BE2C (cell line): ENCODE measurements around the gene MLLT10.

Experiments
- DNase-seq: peaks from one replicate; pipeline ENCODE4 v3.0.0-alpha.2; 2020
- H3K27me3 ChIP-seq: fragments of 250-450 bp; sonication (Bioruptor Pico); 2 replicates; pipeline ENCODE4 v1.5.1; 2020; ENCODE audit warnings: mild to moderate bottlenecking
- H3K36me3 ChIP-seq: fragments of 250-450 bp; sonication (Bioruptor Pico); 2 replicates; pipeline ENCODE4 v1.5.1; 2020; ENCODE audit warnings: mild to moderate bottlenecking
- H3K4me1 ChIP-seq: fragments of 250-450 bp; sonication (Bioruptor Pico); 2 replicates; pipeline ENCODE4 v1.5.1; 2020
- H3K4me3 ChIP-seq: 2 replicates; pipeline ENCODE4 v1.5.1; 2011; ENCODE audit warnings: low read depth, low read length
- H3K9me3 ChIP-seq: fragments of 250-450 bp; sonication (Bioruptor Pico); 2 replicates; pipeline ENCODE4 v1.5.1; 2020
- CTCF ChIP-seq: IDR thresholded peaks from 2 replicates; pipeline ENCODE4 v1.5.1; 2012; ENCODE audit warnings: mild to moderate bottlenecking, low read depth, low read length

MLLT10 gene

DNA sequence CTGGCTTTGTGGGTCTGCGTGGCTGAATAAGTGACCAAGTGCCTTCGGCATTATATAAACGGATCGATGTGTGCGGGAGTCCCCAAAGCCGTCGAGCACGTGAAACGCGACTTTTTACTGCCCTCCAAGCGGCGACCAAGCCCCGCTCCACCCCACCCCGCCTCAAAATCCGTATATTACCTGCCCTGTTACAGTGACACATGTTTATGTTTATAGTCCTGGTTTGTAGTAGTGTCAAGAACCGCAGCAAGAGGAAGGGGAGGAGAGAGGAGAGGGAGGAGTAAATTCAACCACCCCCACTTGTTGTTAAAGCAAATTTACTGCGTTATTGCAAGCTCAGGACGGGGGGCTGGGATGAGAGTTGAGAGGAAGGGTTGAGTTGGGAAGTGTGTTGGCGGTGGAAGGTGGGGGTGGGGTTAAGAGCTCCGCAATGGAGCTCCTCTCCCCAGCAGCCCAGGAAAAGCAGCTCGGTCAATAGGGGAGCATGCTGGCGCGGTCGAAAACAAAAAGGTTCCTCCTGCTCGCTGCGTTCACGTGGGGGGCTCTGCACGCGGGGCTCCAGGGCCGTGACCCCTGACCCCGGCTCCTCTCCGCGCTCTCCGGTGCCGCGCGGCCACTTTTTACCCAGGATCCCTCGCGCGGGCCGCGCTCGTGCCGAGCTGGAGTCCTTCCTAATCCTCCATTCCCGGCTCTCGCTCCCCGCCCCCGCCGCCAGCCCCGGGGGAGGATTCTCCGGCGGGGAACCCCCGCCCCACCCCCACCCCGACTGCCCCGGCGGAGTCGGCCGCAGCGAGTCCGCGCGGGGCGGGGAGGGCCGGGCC is 8.5 kb upstream of the MLLT10 start, which contains the start of gene SKIDA1:
TSS of gene SKIDA1 (minus strand) at position 316 of the 821 bp plus-strand sequence. CDS start 7,860 bp downstream, outside the sequence.
- peak; percentile 89 for DNase-seq
- TF ChIP-seq CTCF = no peak
- H3K4me3 ChIP-seq = peak within 1 kb of the TSS; percentile 77
- no peaks in the 10 kb centered on the region for H3K27me3 ChIP-seq
- H3K9me3 ChIP-seq = no peaks in the 10 kb centered on the region
- no peaks in the 10 kb centered on the region for H3K36me3 ChIP-seq
- H3K4me1 ChIP-seq = peaks cover 13% of the 10 kb centered on the region

DNA sequence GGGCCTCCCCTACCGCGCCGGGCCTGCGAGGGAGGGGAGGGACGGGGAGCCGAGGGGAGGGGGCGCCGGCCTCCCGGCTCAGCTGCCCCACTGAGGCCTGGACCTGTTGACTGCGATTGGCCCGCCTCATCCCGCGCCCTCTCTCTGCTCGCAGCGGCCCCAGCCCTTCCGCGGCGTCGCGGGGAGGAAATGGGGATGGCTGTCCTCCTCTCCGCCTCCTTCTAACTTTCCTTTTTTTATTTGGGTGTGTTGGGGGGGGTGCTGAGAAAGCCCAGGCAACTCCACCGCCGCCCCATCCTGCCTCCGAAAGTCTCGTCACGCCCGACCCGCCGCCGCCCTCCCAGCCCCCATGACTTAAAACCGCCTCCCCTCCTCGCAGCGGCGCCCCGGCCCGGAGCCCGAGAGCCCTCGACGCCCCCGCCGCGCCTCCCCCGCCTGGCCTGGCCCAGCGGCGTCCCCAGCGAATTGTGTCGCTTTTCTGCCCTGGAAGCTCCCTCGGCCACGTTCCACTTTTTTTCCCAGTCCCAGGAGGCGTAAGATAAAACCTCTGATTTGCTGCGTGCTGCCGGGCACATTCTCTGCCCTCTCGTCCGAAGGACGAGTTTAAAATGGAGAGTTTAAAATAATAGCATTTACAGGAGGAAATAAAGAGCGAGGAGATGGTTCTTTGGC is 7.7 kb upstream of the MLLT10 start:
- no peaks in the 10 kb centered on the region for H3K27me3 ChIP-seq

GRCh38 chr10:21526860-21527597 is 7.0 kb upstream of the MLLT10 start:
- peak overlapping the region; percentile 77 for H3K4me3 ChIP-seq
- no peaks in the 10 kb centered on the region for H3K27me3 ChIP-seq
- H3K36me3 ChIP-seq = no peaks in the 10 kb centered on the region
- TF ChIP-seq CTCF = no peak
- peak; percentile 69 for DNase-seq
- H3K4me1 ChIP-seq = peaks cover 9% of the 10 kb centered on the region
- H3K9me3 ChIP-seq = no peaks in the 10 kb centered on the region

More for the DNA sequence above, 7.7 kb upstream of the MLLT10 start:
- H3K9me3 ChIP-seq = no peaks in the 10 kb centered on the region
- H3K36me3 ChIP-seq = no peaks in the 10 kb centered on the region
- peak; percentile 84 for DNase-seq
- H3K4me1 ChIP-seq = peaks cover 9% of the 10 kb centered on the region
- no peak for TF ChIP-seq CTCF
- H3K4me3 ChIP-seq = peak overlapping the region; percentile 77

DNA sequence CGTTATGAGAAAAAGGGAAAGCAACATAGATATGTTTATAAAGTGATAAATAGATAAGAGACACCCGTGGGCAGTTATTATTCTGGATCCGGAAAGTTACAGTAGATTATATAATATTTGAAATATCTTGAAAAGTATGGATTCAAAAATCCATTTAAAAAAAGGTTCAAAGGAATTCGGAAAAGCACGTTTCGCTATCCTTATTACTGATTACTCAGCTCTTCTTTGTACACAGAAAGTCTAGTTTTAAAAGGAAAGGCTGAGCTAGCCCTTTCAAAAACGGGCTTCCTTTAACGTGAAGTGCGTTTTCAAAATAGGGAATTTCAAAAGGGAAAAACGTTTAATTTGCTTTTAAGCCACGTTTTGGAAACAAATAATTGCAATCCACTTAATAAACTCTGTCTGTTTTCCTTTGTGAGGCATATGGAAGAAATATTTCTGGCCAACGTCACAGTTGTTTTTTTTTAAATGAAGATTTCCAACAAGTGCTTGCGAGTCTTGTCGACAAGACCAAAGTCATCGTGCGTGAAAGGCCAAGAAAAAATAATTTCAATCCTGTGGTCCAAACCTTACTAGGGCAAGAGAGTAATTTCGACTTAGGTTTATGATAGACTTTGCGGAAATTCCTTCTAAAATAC is 6.3 kb upstream of the MLLT10 start:
- Histone ChIP-seq H3K36me3 (no peaks in the 10 kb centered on the region), H3K4me1 (peaks cover 8% of the 10 kb centered on the region), H3K27me3 (no peaks in the 10 kb centered on the region), H3K9me3 (no peaks in the 10 kb centered on the region), H3K4me3 (peak overlapping the region; percentile 77)
- DNase-seq = no peak
- TF ChIP-seq CTCF = no peak

DNA sequence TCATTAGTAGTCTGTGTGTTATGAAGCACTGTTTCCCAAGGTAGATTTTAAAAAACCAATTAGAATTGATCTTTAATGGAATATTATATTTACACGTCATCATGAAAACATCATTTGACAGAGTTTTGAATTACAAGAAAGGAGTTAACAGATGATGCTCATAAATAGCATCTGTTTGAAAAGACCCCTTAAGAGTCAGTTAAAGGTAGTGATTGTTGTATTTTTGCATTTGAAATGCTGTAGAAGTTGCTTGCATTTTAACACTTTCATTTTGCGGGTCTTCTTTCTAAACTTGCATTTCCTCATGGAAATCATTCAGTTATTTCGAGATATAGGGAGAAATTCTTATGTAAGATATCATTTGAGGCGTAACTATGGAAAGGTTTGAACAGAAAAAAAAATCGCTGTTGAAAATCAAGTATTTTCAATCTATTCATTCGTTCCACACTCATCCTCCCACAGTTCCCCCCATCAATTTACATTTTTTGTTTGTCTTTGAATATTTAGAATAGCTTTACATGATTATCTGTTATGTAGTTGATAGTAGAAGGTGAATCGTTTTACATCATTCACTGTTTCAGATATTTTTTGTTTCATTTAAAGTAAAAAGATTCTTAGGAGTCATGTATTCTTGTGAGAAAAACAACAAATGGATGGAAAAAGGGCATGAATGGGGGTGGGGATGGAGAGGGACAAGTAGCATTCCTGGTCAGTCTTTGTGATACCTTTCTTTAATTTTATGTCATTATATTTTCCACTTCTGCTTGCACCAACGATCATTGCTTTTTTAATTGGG is 5.6 kb upstream of the MLLT10 start:
- no peaks in the 10 kb centered on the region for H3K27me3 ChIP-seq
- peaks cover under 1% of the 10 kb centered on the region; the same call in 1 of the 2 replicates for H3K4me1 ChIP-seq
- peak overlapping the region; percentile 77 for H3K4me3 ChIP-seq
- H3K9me3 ChIP-seq = no peaks in the 10 kb centered on the region
- DNase-seq = no peak
- TF ChIP-seq CTCF = no peak
- no peaks in the 10 kb centered on the region for H3K36me3 ChIP-seq
